BJ (cell line): Measurements from ENCODE around the gene FSTL1. TPM values are rescaled to one million over a fixed set of nuclear protein-coding genes. Genes with fewer than 3 reads are reported as not detected.

Experiments used
- CTCF ChIA-PET: fragments of 350-600 bp; formaldehyde crosslinking; extraction: SDS; loops from one replicate; lab custom pipeline; 2021; ENCODE audit warnings: antibody characterized with exemption, inconsistent platforms; lab: Yijun Ruan, JAX
- POLR2A ChIA-PET: fragments of 300-600 bp; sonication (Branson Sonifier 250); formaldehyde crosslinking; extraction: SDS; loops from one replicate; lab custom pipeline; 2021; ENCODE audit warnings: antibody characterized with exemption; lab: Charles Lee
- DNase-seq: peaks from one replicate; pipeline ENCODE4 v3.0.0-alpha.2; 2011; ENCODE audit warnings: low read depth
- H3K27me3 ChIP-seq: 2 replicates; pipeline ENCODE4 v1.6.0; 2011; ENCODE audit warnings: low read length; ENCODE audit not compliant: control insufficient read depth, insufficient read depth
- H3K36me3 ChIP-seq: 2 replicates; pipeline ENCODE4 v1.5.1; 2011; ENCODE audit warnings: low read length; ENCODE audit not compliant: control insufficient read depth, insufficient read depth
- H3K4me3 ChIP-seq: 2 replicates; pipeline ENCODE4 v1.5.1; 2011; ENCODE audit warnings: low read depth, mild to moderate bottlenecking, control low read depth, low read length
- polyA plus RNA-seq: library from polyadenylated mRNA; depleted of rRNA; stranded (reverse); fragments of >200 nt; gene quantifications from 2 replicates; pipeline ENCODE4 v1.2.3, GENCODE V29; 2011; rRNA removed
- TF ChIP-seq, protein P1 (sequence below): IDR thresholded peaks from 2 replicates; pipeline ENCODE4 v1.5.1; 2011; ENCODE audit warnings: low read depth, mild to moderate bottlenecking, control low read depth, inconsistent platforms, low read length, moderate library complexity; ENCODE audit not compliant: insufficient read depth

The FSTL1 gene
- polyA plus RNA-seq, 1 experiment: 4,020 TPM

DNA sequence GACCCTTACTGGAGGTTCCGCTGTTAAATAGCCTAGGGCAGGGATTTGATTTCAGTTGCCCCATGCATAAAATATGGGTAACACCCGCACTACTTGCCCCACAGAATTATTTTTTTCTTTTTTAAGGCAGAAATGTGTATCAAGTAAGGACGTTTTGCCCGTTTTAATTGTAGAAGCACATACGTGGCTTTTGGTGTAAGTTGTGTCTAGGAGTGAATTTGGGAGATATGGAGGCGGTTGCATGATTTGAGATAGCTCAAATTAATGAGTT lies 101.0 kb downstream of the FSTL1 start:
- TF ChIP-seq, protein P1, sequence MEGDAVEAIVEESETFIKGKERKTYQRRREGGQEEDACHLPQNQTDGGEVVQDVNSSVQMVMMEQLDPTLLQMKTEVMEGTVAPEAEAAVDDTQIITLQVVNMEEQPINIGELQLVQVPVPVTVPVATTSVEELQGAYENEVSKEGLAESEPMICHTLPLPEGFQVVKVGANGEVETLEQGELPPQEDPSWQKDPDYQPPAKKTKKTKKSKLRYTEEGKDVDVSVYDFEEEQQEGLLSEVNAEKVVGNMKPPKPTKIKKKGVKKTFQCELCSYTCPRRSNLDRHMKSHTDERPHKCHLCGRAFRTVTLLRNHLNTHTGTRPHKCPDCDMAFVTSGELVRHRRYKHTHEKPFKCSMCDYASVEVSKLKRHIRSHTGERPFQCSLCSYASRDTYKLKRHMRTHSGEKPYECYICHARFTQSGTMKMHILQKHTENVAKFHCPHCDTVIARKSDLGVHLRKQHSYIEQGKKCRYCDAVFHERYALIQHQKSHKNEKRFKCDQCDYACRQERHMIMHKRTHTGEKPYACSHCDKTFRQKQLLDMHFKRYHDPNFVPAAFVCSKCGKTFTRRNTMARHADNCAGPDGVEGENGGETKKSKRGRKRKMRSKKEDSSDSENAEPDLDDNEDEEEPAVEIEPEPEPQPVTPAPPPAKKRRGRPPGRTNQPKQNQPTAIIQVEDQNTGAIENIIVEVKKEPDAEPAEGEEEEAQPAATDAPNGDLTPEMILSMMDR: no peak
- ChIA-PET CTCF (interaction anchor here (1.0 to 2.0 kb wide), 4 partner anchors 53 to 106 kb away, joined by 3 to 6 read pairs (median 4); no protein-coding TSS in a partner anchor), POLR2A (no interaction called here)
- Histone ChIP-seq H3K4me3 (peak overlapping the region; percentile 66), H3K36me3 (no peaks in the 10 kb centered on the region), H3K27me3 (peaks cover 3% of the 10 kb centered on the region; the same call in 1 of the 2 replicates)
- no peak for DNase-seq

DNA sequence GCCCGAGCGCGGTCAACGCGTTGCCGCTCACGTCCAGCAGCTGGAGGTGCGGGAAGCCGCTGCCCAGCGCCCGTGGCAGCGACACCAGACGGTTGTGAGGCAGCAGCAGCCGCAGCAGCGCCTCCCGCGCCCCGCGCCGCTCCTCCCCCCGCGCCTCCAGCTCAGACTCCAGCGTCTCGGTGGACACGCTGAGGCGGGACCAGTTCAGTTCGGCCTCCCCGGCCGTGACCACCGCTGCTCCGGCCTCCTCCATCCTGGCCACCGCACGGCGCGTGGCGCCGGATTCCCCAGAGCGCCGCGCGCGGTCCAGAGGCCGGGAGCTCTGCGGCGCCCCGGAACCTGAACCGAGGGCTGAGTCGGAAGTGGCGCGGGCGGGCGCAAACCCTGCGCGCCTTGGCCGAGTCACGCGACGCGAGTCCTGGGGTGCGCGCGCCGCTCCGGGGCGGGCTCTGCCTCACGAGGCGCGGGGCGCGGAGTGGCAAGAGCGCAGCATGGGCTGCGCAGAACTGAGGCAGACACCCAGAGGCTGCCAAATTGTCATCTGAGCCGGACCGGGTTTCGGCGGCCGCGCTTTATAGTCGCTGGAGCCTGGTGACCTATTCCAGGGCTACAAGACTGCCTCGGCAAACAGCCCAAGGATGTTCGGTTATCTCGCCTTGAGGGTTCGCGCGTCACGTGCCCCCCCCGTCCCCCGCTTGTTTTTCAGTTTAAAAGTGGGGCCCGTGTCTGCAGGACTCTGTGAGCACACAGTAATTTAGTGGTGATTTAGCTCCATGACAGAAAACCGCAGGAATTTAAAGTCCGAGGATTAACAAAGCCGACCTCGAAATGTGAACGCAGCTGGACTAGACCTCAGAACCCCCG lies 101.6 kb downstream of the FSTL1 start, which contains the start of gene LRRC58:
TSS of gene LRRC58 (minus strand) at position 364 of the 864 bp plus-strand sequence. CDS start at position 253, 111 bp downstream.
- ChIA-PET POLR2A (interaction anchor here (0.9 kb wide), 1 partner anchor 102 kb away, joined by 3 read pairs; the partner anchor contains the start of gene FSTL1), CTCF (interaction anchor here (1.0 to 2.0 kb wide), 6 partner anchors 28 to 209 kb away, joined by 3 to 6 read pairs (median 4); no protein-coding TSS in a partner anchor)
- Histone ChIP-seq H3K4me3 (peak within 1 kb of the TSS; percentile 66), H3K27me3 (peaks cover 3% of the 10 kb centered on the region; the same call in 1 of the 2 replicates), H3K36me3 (no peaks in the 10 kb centered on the region)
- peak; percentile 67 for DNase-seq
- TF ChIP-seq, protein P1: 0 out of 2 replicates have a peak, but pooled peaks have one; percentile 12

DNA sequence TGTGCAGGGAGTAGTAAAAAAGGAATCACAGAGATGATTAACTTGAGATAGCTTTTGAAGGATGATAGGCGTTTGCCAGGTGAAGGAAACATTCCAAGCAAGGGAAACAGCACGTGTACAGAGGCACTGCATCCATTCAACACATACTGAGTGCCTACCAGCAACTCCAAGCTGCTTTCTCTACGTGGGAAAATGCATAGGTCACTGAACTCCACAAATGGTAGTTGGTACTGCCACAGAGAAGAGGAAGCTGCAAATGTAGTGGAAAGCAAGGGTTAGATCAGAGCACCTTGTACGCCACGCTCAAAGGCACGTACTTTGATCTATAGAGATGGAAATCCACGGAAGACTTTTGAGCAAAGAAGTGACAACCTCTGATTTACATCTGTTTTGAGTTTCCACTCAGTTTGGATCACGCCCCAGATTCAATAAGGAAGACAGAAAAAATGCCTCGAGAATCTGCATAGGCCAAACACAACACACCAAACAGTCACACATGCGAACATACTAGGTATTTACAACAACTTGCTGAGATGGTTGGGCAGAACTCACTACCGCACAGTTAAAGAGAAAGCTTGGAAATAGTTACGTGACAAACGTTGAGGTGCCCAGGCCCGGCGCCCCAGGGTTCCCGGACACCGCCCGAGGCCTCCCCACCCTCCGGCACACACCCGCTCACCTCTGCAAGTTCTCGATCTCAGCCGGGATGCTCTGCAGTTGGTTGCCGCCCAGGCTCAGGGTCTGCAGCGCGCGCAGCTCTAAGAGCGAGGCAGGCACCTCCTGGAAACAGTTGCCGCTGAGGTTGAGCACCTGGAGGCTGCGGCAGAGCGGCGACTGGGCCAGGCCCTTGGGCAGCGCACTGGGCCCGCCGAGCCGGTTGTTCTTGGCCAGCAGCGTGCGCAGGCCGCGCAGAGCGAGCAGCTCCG lies 102.5 kb downstream of the FSTL1 start:
- Histone ChIP-seq H3K4me3 (peak overlapping the region; percentile 66), H3K36me3 (no peaks in the 10 kb centered on the region), H3K27me3 (peaks cover 3% of the 10 kb centered on the region; the same call in 1 of the 2 replicates)
- TF ChIP-seq, protein P1: no peak
- DNase-seq: no peak
- POLR2A ChIA-PET: interaction anchor here (0.9 kb wide), 1 partner anchor 102 kb away, joined by 3 read pairs; the partner anchor contains the start of gene FSTL1
- CTCF ChIA-PET: interaction anchor here (1.0 to 2.0 kb wide), 5 partner anchors 27 to 210 kb away, joined by 3 to 6 read pairs (median 4); no protein-coding TSS in a partner anchor

DNA sequence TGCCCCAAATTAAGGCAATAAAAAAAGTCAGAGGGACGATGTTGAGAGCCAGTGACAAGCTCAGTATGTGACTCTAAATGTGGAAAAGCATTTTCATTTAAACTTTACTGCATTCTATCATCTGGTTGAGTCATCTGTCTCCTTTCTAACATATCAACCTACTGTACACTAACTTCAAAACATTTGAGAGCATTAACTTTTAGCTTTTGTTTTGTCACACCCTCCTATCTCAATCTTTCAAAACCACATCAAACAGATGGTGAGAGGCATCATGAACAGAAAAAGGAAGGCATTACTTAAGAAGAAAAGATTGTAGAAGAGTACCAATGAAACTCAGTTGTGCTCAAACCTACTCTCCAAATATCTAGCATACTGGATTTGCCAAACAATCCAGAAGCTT lies 106.4 kb downstream of the FSTL1 start:
- Histone ChIP-seq H3K27me3 (no peaks in the 10 kb centered on the region), H3K36me3 (no peaks in the 10 kb centered on the region; the same call in 1 of the 2 replicates), H3K4me3 (no peak overlapping the region)
- CTCF ChIA-PET: interaction anchor here (1.3 kb wide), 2 partner anchors 10 to 214 kb away, joined by 3 to 5 read pairs; no protein-coding TSS in a partner anchor
- TF ChIP-seq, protein P1: no peak
- no peak for DNase-seq
- POLR2A ChIA-PET: no interaction called here

Other genes with a start within 250 kb of the FSTL1 start
- 0.28 and 0.44 TPM in 2 replicates for gene GPR156, start 165.8 kb downstream of the FSTL1 start, polyA plus RNA-seq
- 6.3 and 10.9 TPM in 2 replicates for gene LRRC58, start 101.6 kb downstream of the FSTL1 start, polyA plus RNA-seq
- gene NDUFB4, start 145.3 kb upstream of the FSTL1 start, polyA plus RNA-seq: 94.3 and 137 TPM in 2 replicates
- gene HGD, start 231.2 kb upstream of the FSTL1 start, polyA plus RNA-seq: 0.11 and 0.15 TPM in 2 replicates